GM12892 (cell line): Measurements from ENCODE around the gene ITIH5.

Source experiments
- POLR2AphosphoS5 ChIP-seq: IDR thresholded peaks from 2 replicates; pipeline ENCODE4 v1.6.1; 2011; ENCODE audit warnings: low read depth, low read length, control low read depth
- TAF1 ChIP-seq: IDR thresholded peaks from 2 replicates; pipeline ENCODE4 v1.6.1; 2011; ENCODE audit warnings: low read depth, mild to moderate bottlenecking, control low read depth, low read length, borderline replicate concordance

DNA sequence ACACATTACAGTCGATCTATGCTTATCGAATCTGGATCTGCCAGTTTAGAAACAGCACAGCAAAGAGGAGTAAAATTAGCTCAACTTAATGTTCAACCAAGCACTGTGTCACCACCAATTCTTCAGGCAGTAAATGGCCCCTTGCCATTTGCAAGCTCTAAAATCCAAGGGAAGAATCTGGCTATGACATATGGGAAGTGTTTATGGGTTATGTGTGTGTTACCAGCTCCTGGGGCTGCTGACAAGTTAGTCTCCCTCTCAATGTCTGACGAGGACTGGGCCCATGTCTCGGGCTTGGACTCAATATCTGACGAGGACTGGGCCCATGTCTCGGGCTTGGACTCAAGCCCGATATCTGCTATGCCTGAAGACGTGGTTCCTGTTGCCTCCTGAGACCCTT, 30.7 kb upstream of the ITIH5 start:
- no peak for TF ChIP-seq POLR2AphosphoS5
- TF ChIP-seq TAF1 = no peak
